ENCODE data around the gene ACTL8.

GRCh38 chr1:17773591-17774326 is 18.6 kb downstream of the ACTL8 start:
- TF ChIP-seq CTCF (IDR thresholded peaks at IDR 0.05) (no peak), SIN3A (IDR thresholded peaks at IDR 0.05; ENCODE audit: borderline replicate concordance, insufficient read depth, low read depth, low read length) (no peak), REST (IDR thresholded peaks at IDR 0.05; ENCODE audit: insufficient read depth in 1 of 2, low read depth in 2 of 2, low read length in 1 of 2) (no peak), POLR2AphosphoS5 (IDR thresholded peaks at IDR 0.05; ENCODE audit: low read depth, low read length) (no peak), TCF7L2 (IDR thresholded peaks at IDR 0.05; ENCODE audit: low read depth, low read length) (no peak)

All from Panc1 (cell line).